Measurements from ENCODE around the gene ZNF580. TPM values are rescaled to one million over a fixed set of nuclear protein-coding genes. Genes with fewer than 3 reads are reported as not detected.
A peak's percentile ranks its signal among the peaks of the same experiment; 100 is the strongest.

The ZNF580 gene
- total RNA-seq, 1 donor from 2014 or later: 2.8 TPM

DNA sequence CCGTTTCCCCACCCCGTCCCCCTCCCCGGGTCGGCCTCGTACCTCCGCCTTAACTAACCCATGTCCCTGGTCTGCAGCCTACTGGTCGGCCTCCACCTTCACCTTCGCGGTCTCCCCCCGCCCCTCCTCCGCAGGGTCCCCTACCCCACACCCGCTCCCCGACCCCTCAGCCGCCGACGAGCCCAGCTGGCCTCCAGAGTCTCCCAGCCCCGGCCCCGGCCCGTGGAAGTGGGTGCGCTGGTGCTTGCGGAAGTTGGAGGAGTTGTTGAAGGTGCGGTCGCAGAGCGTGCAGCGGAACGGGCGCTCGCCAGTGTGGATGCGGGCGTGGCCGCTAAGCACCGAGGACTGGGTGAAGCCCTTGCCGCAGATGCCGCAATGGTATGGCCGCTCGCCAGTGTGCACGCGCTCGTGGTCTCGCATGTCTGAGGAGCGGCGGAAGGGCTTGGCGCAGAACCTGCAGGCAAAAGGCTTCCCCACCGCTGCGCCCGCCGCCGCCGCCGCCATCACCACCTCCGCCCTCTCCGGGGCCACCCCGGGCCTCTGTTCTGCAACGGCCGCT, 19.1 kb upstream of the ZNF580 start:
- peaks cover 28% of the 10 kb centered on the region for H3K4me1 Mint-ChIP-seq
- H2AFZ ChIP-seq (replicated peaks): no peak overlapping the region
- H3K4me3 ChIP-seq: no peak overlapping the region
- H3K9me3 ChIP-seq (ENCODE audit: low read depth): no peaks in the 10 kb centered on the region
- no peak overlapping the region for H3K27ac Mint-ChIP-seq
- no peak for DNase-seq (ENCODE audit: low spot score)
- H3K36me3 Mint-ChIP-seq: peaks cover 17% of the 10 kb centered on the region
- H3K4me2 ChIP-seq: no peak overlapping the region
- H3K9me3 Mint-ChIP-seq: no peaks in the 10 kb centered on the region
- no peak for TF ChIP-seq EZH2phosphoT487 (IDR thresholded peaks at IDR 0.05)
- H3K9ac ChIP-seq: no peak overlapping the region
- H3K4me3 Mint-ChIP-seq: no peak overlapping the region
- peaks cover 7% of the 10 kb centered on the region for H3K27me3 Mint-ChIP-seq (ENCODE audit: insufficient read depth, low read depth)
- H3K27ac ChIP-seq: no peak overlapping the region
- no peaks in the 10 kb centered on the region for H3K27me3 ChIP-seq
- peaks cover 12% of the 10 kb centered on the region for H3K79me2 ChIP-seq (ENCODE audit: low read depth)
- peaks cover 5% of the 10 kb centered on the region for H3K4me1 ChIP-seq
- H3F3A ChIP-seq (ENCODE audit: low read depth): peaks cover 26% of the 10 kb centered on the region
- H3K36me3 ChIP-seq: no peaks in the 10 kb centered on the region
- peaks cover 12% of the 10 kb centered on the region for H4K20me1 ChIP-seq (ENCODE audit: low read depth)

- Mint-ChIP-seq H3K9me3 (no peaks in the 10 kb centered on the region), H3K27me3 (ENCODE audit: insufficient read depth, low read depth) (peaks cover 4% of the 10 kb centered on the region), H3K4me3 (no peak overlapping the region), H3K4me1 (peaks cover 26% of the 10 kb centered on the region), H3K27ac (no peak overlapping the region), H3K36me3 (peaks cover 13% of the 10 kb centered on the region)
- Histone ChIP-seq H3K79me2 (ENCODE audit: low read depth) (peaks cover 12% of the 10 kb centered on the region), H2AFZ (replicated peaks) (no peak overlapping the region), H3K9ac (no peak overlapping the region), H3K9me3 (ENCODE audit: low read depth) (no peaks in the 10 kb centered on the region), H4K20me1 (ENCODE audit: low read depth) (peaks cover 12% of the 10 kb centered on the region), H3K27me3 (no peaks in the 10 kb centered on the region), H3K27ac (no peak overlapping the region), H3K4me2 (no peak overlapping the region), H3K4me3 (no peak overlapping the region), H3K36me3 (no peaks in the 10 kb centered on the region), H3F3A (ENCODE audit: low read depth) (peaks cover 26% of the 10 kb centered on the region), H3K4me1 (peaks cover 5% of the 10 kb centered on the region)
- DNase-seq (ENCODE audit: low spot score): no peak
- TF ChIP-seq, protein P1, sequence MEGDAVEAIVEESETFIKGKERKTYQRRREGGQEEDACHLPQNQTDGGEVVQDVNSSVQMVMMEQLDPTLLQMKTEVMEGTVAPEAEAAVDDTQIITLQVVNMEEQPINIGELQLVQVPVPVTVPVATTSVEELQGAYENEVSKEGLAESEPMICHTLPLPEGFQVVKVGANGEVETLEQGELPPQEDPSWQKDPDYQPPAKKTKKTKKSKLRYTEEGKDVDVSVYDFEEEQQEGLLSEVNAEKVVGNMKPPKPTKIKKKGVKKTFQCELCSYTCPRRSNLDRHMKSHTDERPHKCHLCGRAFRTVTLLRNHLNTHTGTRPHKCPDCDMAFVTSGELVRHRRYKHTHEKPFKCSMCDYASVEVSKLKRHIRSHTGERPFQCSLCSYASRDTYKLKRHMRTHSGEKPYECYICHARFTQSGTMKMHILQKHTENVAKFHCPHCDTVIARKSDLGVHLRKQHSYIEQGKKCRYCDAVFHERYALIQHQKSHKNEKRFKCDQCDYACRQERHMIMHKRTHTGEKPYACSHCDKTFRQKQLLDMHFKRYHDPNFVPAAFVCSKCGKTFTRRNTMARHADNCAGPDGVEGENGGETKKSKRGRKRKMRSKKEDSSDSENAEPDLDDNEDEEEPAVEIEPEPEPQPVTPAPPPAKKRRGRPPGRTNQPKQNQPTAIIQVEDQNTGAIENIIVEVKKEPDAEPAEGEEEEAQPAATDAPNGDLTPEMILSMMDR (IDR thresholded peaks at IDR 0.05): no peak
- TF ChIP-seq EZH2phosphoT487 (IDR thresholded peaks at IDR 0.05) (no peak), EZH2 (IDR thresholded peaks at IDR 0.05) (no peak)
Observed at GRCh38 chr19:55622242-55622969, 18.4 kb upstream of the ZNF580 start.

DNA sequence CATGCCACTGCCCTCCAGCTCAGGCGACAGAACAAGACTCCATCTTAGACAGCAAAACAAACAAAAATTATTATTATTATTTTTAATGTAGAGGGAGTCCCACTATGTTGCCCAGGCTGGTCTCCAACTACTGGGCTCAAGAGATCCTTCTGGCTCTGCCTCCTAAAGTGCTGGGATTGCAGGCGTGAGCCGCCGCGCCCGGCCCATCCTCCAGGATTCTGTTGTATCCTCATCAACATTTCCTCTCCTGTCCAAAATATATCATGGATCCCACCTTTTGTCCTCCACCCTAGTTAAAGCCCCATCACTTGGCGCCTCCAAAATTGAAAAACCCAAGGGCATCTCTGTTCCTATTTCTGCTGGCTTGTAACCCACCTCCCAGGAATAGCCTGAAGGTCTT, 17.7 kb upstream of the ZNF580 start:
- peaks cover 12% of the 10 kb centered on the region for H3K79me2 ChIP-seq (ENCODE audit: low read depth)
- no peak overlapping the region for H2AFZ ChIP-seq (replicated peaks)
- peaks cover 9% of the 10 kb centered on the region for H3K36me3 Mint-ChIP-seq
- no peaks in the 10 kb centered on the region for H3K9me3 ChIP-seq (ENCODE audit: low read depth)
- H3K36me3 ChIP-seq: no peaks in the 10 kb centered on the region
- peaks cover 12% of the 10 kb centered on the region for H4K20me1 ChIP-seq (ENCODE audit: low read depth)
- H3K27me3 Mint-ChIP-seq (ENCODE audit: insufficient read depth, low read depth): peaks cover 2% of the 10 kb centered on the region
- peak overlapping the region; percentile 50 for H3K4me3 Mint-ChIP-seq
- peaks cover 26% of the 10 kb centered on the region for H3F3A ChIP-seq (ENCODE audit: low read depth)
- no peak overlapping the region for H3K27ac Mint-ChIP-seq
- H3K27me3 ChIP-seq: no peaks in the 10 kb centered on the region
- no peak overlapping the region for H3K27ac ChIP-seq
- H3K4me1 Mint-ChIP-seq: peaks cover 24% of the 10 kb centered on the region
- H3K4me2 ChIP-seq: no peak overlapping the region
- no peak for TF ChIP-seq EZH2phosphoT487 (IDR thresholded peaks at IDR 0.05)
- no peak for TF ChIP-seq EZH2 (IDR thresholded peaks at IDR 0.05)
- TF ChIP-seq, protein P1 (IDR thresholded peaks at IDR 0.05): no peak
- no peak overlapping the region for H3K9ac ChIP-seq
- no peak for DNase-seq (ENCODE audit: low spot score)
- peaks cover 5% of the 10 kb centered on the region for H3K4me1 ChIP-seq
- H3K4me3 ChIP-seq: no peak overlapping the region
- no peaks in the 10 kb centered on the region for H3K9me3 Mint-ChIP-seq

DNA sequence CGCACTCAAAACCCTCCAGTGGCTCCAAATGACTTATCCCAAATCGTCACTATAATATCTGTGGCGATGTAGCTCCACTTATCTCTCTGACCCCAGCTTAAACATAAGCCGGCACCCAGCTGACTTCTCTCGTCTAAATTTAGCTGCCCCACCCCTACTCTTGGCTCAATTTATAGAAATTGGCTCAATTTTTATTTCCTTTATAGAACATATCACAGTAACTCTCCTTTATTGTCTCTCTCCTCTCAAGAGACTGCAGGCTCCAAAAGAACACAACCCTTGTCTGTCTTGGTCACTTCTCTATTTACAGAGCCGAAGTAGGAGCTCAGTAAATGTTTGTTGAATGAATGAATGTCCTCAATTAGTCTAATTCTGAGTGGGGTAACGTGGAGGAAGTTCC, 17.2 kb upstream of the ZNF580 start:
- Histone ChIP-seq H3K4me1 (peaks cover 5% of the 10 kb centered on the region), H3K9ac (no peak overlapping the region), H3K79me2 (ENCODE audit: low read depth) (peaks cover 12% of the 10 kb centered on the region), H3K4me3 (peak overlapping the region; percentile 80), H3K4me2 (peak overlapping the region; percentile 33), H3K27ac (no peak overlapping the region), H3K9me3 (ENCODE audit: low read depth) (no peaks in the 10 kb centered on the region), H3K36me3 (no peaks in the 10 kb centered on the region), H3F3A (ENCODE audit: low read depth) (peaks cover 26% of the 10 kb centered on the region), H2AFZ (replicated peaks) (no peak overlapping the region), H4K20me1 (ENCODE audit: low read depth) (peaks cover 12% of the 10 kb centered on the region), H3K27me3 (no peaks in the 10 kb centered on the region)
- TF ChIP-seq, protein P1 (IDR thresholded peaks at IDR 0.05): no peak
- TF ChIP-seq EZH2phosphoT487 (IDR thresholded peaks at IDR 0.05): no peak
- no peak for TF ChIP-seq EZH2 (IDR thresholded peaks at IDR 0.05)
- peaks cover 7% of the 10 kb centered on the region for H3K36me3 Mint-ChIP-seq
- peaks cover 23% of the 10 kb centered on the region for H3K4me1 Mint-ChIP-seq
- no peaks in the 10 kb centered on the region for H3K9me3 Mint-ChIP-seq
- peak overlapping the region; percentile 90 for H3K4me3 Mint-ChIP-seq
- peaks cover 2% of the 10 kb centered on the region for H3K27me3 Mint-ChIP-seq (ENCODE audit: insufficient read depth, low read depth)
- H3K27ac Mint-ChIP-seq: no peak overlapping the region
- no peak for DNase-seq (ENCODE audit: low spot score)

Measured in neural progenitor cell (in vitro differentiated cells).